ENCODE results near the gene UBAP2L. TPM values are rescaled to one million over a fixed set of nuclear protein-coding genes. Genes with fewer than 3 reads are reported as not detected.

The UBAP2L gene
- total RNA-seq, 1 donor from 2014 or later = 218 TPM

- Mint-ChIP-seq H3K36me3 (ENCODE audit: low read depth, unreplicated experiment) (peaks cover 2% of the 10 kb centered on the region), H3K9me3 (ENCODE audit: unreplicated experiment) (peaks cover 19% of the 10 kb centered on the region), H3K27ac (ENCODE audit: unreplicated experiment) (no peak overlapping the region), H3K27me3 (ENCODE audit: low read depth, unreplicated experiment) (peaks cover 31% of the 10 kb centered on the region), H3K4me1 (ENCODE audit: low read depth, unreplicated experiment) (no peaks in the 10 kb centered on the region), H3K4me3 (ENCODE audit: unreplicated experiment) (no peak overlapping the region)
- Histone ChIP-seq H3K27ac (ENCODE audit: low read depth, low read length) (no peak overlapping the region), H3K79me2 (ENCODE audit: insufficient read depth, low read length) (no peaks in the 10 kb centered on the region), H4K20me1 (ENCODE audit: insufficient read depth, low read length) (no peaks in the 10 kb centered on the region), H2AFZ (ENCODE audit: low read depth, low read length) (no peak overlapping the region), H3K9me3 (ENCODE audit: insufficient read depth, low read depth, low read length) (no peaks in the 10 kb centered on the region), H3K4me2 (ENCODE audit: low read length) (no peak overlapping the region), H3K27me3 (ENCODE audit: insufficient read depth, low read length) (peaks cover 2% of the 10 kb centered on the region), H3K4me3 (ENCODE audit: insufficient read depth, low read depth, low read length) (no peak overlapping the region), H3K4me1 (ENCODE audit: insufficient read depth, low read length) (no peaks in the 10 kb centered on the region), H3K36me3 (ENCODE audit: insufficient read depth, low read length) (no peaks in the 10 kb centered on the region), H3K9ac (ENCODE audit: low read length) (no peak overlapping the region)
- DNase-seq (ENCODE audit: low read depth) = no peak
- TF ChIP-seq CTCF (IDR thresholded peaks at IDR 0.05; ENCODE audit: insufficient read depth, low read depth, low read length) (no peak), EZH2 (IDR thresholded peaks at IDR 0.05; ENCODE audit: insufficient read depth, low read length) (no peak)
- no peak for FAIRE-seq
These were observed 95.9 kb downstream of the UBAP2L start for GRCh38 chr1:154316704-154317103.

- Histone ChIP-seq H3K9me3 (ENCODE audit: insufficient read depth, low read depth, low read length) (no peaks in the 10 kb centered on the region), H3K79me2 (ENCODE audit: insufficient read depth, low read length) (no peaks in the 10 kb centered on the region), H3K36me3 (ENCODE audit: insufficient read depth, low read length) (no peaks in the 10 kb centered on the region), H3K9ac (ENCODE audit: low read length) (no peak overlapping the region), H2AFZ (ENCODE audit: low read depth, low read length) (no peak overlapping the region), H3K4me3 (ENCODE audit: insufficient read depth, low read depth, low read length) (no peak overlapping the region), H3K4me1 (ENCODE audit: insufficient read depth, low read length) (no peaks in the 10 kb centered on the region), H3K27me3 (ENCODE audit: insufficient read depth, low read length) (peaks cover 6% of the 10 kb centered on the region), H3K4me2 (ENCODE audit: low read length) (no peak overlapping the region), H3K27ac (ENCODE audit: low read depth, low read length) (no peak overlapping the region), H4K20me1 (ENCODE audit: insufficient read depth, low read length) (no peaks in the 10 kb centered on the region)
- H3K27me3 Mint-ChIP-seq (ENCODE audit: low read depth, unreplicated experiment) = peaks cover 38% of the 10 kb centered on the region
- DNase-seq (ENCODE audit: low read depth) (no peak), FAIRE-seq (no peak)
- peaks cover 19% of the 10 kb centered on the region for H3K9me3 Mint-ChIP-seq (ENCODE audit: unreplicated experiment)
- TF ChIP-seq EZH2 (IDR thresholded peaks at IDR 0.05; ENCODE audit: insufficient read depth, low read length) = no peak
- no peak for TF ChIP-seq CTCF (IDR thresholded peaks at IDR 0.05; ENCODE audit: insufficient read depth, low read depth, low read length)
- peaks cover 2% of the 10 kb centered on the region for H3K36me3 Mint-ChIP-seq (ENCODE audit: low read depth, unreplicated experiment)
- no peak overlapping the region for H3K4me3 Mint-ChIP-seq (ENCODE audit: unreplicated experiment)
- H3K27ac Mint-ChIP-seq (ENCODE audit: unreplicated experiment) = no peak overlapping the region
- peaks cover 2% of the 10 kb centered on the region for H3K4me1 Mint-ChIP-seq (ENCODE audit: low read depth, unreplicated experiment)
These were observed 97.6 kb downstream of the UBAP2L start for GRCh38 chr1:154318386-154318785.

Small RNA genes lying within 50 kb of the gene (microRNA-seq; reads per million reads assigned to microRNA genes)
- 27.9 reads per million, percentile 51 among the genes with 10 or more reads in this experiment for gene MIR190B

Other genes with a start within 250 kb of the UBAP2L start
- 103 TPM in 2 replicates for gene JTB, start 243.3 kb upstream of the UBAP2L start, total RNA-seq
- gene RAB13, start 234.6 kb upstream of the UBAP2L start, total RNA-seq = 143 and 145 TPM in 2 replicates
- 1,010 and 1,149 TPM in 2 replicates for gene RPS27, start 230.2 kb upstream of the UBAP2L start, total RNA-seq
- gene NUP210L, start 65.9 kb upstream of the UBAP2L start, total RNA-seq = 0.07 TPM in 1 of 2 replicates, not detected in the other
- 600 and 687 TPM in 2 replicates for gene TPM3, start 28.9 kb upstream of the UBAP2L start, total RNA-seq
- gene CFAP141, start 14.6 kb upstream of the UBAP2L start, total RNA-seq = not detected in 2 replicates
- gene HAX1, start 51.7 kb downstream of the UBAP2L start, total RNA-seq = 82.2 and 89.9 TPM in 2 replicates
- gene AQP10, start 100.1 kb downstream of the UBAP2L start, total RNA-seq = 0.17 TPM in 1 of 2 replicates, not detected in the other
- 71.6 and 71.9 TPM in 2 replicates for gene ATP8B2, start 104.6 kb downstream of the UBAP2L start, total RNA-seq
- gene IL6R, start 184.4 kb downstream of the UBAP2L start, total RNA-seq = 2.2 and 2.5 TPM in 2 replicates